ENCODE measurements around the gene TBL1XR1.

Gene TBL1XR1

GRCh38 chr3:177107461-177108239 is 89.6 kb downstream of the TBL1XR1 start:
- DNase-seq (ENCODE audit: low read depth), result no peak

GRCh38 chr3:177106594-177106993 is 90.7 kb downstream of the TBL1XR1 start:
- no peak for DNase-seq (ENCODE audit: low read depth)

GRCh38 chr3:177106184-177106583 is 91.1 kb downstream of the TBL1XR1 start:
- no peak for DNase-seq (ENCODE audit: low read depth)

DNA sequence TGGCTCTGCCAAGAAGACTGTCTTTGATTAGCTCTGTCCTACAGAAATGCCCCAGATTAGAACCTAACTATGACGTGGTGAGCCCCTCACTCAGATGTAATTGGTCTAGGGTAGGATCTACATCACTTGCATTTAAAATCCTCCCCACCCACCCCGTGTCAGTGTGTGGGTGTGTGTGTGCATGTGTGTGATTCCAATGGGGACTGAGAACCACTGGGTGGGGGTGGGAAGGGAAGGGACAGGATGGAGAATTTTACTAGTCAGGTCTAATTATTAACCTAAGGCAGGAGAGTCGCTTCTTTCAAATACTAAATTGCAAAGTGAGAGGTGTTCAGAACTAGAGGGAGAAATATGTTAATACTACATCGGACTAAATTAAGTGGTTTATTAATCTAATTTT is 91.7 kb downstream of the TBL1XR1 start:
- no peak for DNase-seq (ENCODE audit: low read depth)

DNA sequence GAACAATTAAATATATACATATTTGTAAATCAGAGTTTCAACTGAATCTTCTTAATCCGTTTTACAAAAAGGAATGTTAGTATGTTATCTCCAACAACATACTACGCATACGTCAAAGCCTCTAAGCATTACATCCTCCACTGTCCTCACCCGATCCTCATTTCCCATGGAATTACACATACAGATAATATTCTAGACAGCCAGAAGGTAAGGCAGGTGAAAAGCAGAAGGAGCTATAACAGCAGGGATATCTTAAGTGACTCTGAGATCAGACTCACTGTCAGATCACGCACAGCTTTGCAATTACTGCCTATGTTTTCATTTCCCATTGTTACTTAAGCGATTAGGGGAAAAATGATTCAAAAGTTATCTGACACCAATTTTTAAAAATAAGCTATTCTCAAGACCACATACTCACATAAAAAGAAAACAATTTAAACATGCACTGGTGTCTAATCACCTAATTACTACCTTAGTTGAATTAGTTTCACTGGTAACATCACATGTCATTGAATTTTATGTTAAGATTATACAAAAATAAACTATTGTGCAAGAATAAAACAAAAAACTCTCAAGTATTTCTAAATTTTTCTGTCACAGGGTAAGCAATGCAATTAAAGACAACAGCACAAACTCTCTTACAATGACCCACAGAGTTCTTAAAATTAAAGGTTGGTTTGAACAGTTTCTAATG is 92.8 kb downstream of the TBL1XR1 start:
- no peak for DNase-seq (ENCODE audit: low read depth)

DNA sequence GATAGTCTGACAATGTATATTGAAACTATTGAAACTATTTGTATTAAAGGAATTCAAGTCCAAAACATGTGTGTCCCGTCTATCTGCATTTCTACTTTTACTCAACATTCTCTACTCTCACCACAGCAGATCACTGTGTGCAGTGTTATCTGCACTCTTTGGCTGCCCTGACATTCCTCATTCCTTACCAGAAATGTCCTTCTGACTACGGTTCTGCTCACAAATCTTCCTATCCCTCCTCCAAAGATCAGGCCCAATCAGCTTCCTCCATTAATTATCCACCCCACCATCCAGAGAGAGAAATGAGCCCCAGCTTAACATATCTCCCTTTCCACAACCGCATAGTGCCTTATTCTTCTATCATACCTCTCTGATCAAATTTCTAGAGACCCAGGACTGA is 94.7 kb downstream of the TBL1XR1 start:
- DNase-seq (ENCODE audit: low read depth), result no peak

DNA sequence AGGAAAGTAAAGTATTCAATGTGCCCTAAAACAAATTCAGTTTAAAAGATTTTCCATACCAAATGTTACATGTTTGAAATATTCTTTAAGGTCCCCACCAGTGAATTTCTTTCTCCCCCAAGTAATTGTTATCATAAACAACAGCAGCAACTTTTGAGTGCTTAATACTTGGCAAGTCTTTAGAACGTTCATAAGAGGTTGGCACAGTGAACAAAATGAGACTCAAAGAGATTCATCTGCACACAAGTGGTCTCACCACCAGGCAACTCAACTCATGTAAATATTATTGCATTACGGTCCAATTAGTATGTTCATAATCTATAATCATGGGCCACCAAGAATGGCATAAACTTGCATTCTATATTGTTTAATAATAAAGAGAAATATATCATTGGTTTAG is 98.7 kb downstream of the TBL1XR1 start:
- no peak for DNase-seq (ENCODE audit: low read depth)

GRCh38 chr3:177096615-177097014 is 100.7 kb downstream of the TBL1XR1 start:
- DNase-seq (ENCODE audit: low read depth), result no peak

DNA sequence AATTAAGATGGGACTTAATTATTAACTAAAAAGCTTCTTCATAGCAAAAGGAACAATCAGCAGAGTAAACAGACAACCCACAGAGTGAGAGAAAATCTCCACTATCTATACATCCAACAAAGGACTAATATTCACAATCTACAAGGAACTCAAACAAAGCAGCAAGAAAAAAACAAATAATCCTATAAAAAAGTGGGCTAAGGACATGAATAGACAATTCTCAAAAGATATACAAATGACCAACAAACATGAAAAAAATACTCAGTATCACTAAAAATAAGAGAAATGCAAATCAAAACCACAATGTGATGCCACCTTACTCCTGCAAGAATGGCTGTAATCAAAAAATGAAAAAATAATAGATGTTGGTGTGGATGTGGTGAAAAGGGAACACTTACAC is 103.3 kb downstream of the TBL1XR1 start:
- no peak for DNase-seq (ENCODE audit: low read depth)

- no peak for DNase-seq (ENCODE audit: low read depth)
Observed at GRCh38 chr3:177089901-177090300, 107.4 kb downstream of the TBL1XR1 start.

- no peak for DNase-seq (ENCODE audit: low read depth)
Observed at GRCh38 chr3:177089110-177089509, 108.2 kb downstream of the TBL1XR1 start.

DNA sequence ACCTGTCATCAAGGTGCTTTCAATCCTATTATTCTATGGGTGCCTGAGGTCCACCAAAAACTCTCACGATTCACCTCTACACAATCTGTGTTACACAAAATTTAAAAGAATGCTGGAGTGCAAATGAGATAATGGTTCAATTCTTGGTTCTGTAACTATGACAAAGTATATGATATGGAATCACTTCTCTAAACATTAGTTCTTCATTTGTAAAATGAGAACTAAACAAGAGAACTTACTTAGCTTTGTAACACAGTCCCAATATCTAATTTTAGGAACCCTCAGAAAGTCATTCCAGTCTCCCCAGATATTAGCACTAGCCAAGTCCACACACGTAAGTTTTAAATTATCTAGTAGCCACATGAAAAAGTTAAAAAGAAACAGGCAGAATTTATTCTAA is 111.5 kb downstream of the TBL1XR1 start:
- no peak for DNase-seq (ENCODE audit: low read depth)

DNA sequence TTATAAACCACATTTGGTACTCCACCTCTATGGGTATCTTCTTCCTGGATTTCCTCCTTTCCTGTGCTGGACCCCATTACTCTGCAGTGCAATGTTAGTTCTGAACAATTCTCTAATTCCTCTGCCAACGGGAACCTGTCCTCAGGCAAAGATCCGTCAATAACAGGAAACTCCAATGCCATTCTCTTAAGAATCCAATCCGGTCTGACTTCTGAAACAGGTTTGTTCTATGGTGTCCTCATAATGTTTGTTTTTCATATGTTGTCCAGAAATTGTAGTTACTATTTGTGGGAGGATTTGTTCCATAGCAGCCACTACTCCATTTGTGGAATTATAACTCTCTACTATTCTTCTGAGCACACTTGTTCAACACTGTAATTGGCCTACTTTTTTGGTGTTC is 112.7 kb downstream of the TBL1XR1 start:
- no peak for DNase-seq (ENCODE audit: low read depth)

DNA sequence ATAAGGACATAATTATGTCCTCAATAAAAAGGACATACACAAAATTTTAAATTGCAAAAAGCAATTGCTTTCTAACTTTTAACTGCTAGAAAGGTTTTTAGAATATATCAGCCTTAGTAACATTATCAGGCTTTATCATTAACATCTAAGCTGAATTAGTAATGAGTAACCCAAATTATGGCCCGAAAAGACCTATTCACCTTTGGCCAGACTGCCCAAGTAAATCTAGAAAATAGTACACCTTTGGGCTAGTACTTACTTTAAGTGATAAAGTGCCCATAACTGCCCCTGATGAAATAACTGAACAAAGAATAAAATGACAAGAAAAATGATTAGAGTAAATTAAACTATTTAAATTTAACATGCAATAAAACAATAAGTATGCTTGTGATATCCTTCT is 117.2 kb downstream of the TBL1XR1 start:
- DNase-seq (ENCODE audit: low read depth), result no peak

GRCh38 chr3:177079684-177080083 is 117.6 kb downstream of the TBL1XR1 start:
- DNase-seq (ENCODE audit: low read depth), result no peak

GRCh38 chr3:177071496-177072156 is 125.7 kb downstream of the TBL1XR1 start:
- DNase-seq (ENCODE audit: low read depth), result no peak

- DNase-seq (ENCODE audit: low read depth), result no peak
Observed at GRCh38 chr3:177069514-177070329, 127.6 kb downstream of the TBL1XR1 start.

GRCh38 chr3:177068967-177069366 is 128.3 kb downstream of the TBL1XR1 start:
- no peak for DNase-seq (ENCODE audit: low read depth)

- DNase-seq (ENCODE audit: low read depth), result no peak
Observed at GRCh38 chr3:177066068-177066467, 131.2 kb downstream of the TBL1XR1 start.

GRCh38 chr3:177065285-177066033 is 131.8 kb downstream of the TBL1XR1 start:
- DNase-seq (ENCODE audit: low read depth), result no peak

GRCh38 chr3:177062052-177062732 is 135.1 kb downstream of the TBL1XR1 start:
- DNase-seq (ENCODE audit: low read depth), result no peak

Data from stimulated activated CD8-positive, alpha-beta memory T cell treated with anti-CD3 and anti-CD28 coated beads, Interleukin-12 subunit alpha, Interleukin-12 subunit beta, amount 100 ng/mL, for 4 hours (primary cell).